Subcutaneous abdominal adipose tissue (tissue), 5 donors: Measurements from ENCODE around the gene IL22.
"Not testable (repeated sequence)": the region's sequence is repeated elsewhere in the genome, so short reads cannot be mapped to it uniquely, and the experiment has no call there.

Source experiments
- H3K27ac ChIP-seq: one replicate; pipeline ENCODE4 v1.7.0; 2013; ENCODE audit warnings: low read depth, mild to moderate bottlenecking, inconsistent platforms, low read length, moderate library complexity
- H3K27me3 ChIP-seq, 5 donors: one replicate each; pipeline ENCODE4 v1.7.0; 2013; ENCODE audit warnings: low read length in 5 of 5, inconsistent platforms in 1 of 5; ENCODE audit not compliant: control insufficient read depth in 5 of 5, insufficient read depth in 4 of 5
- H3K36me3 ChIP-seq, 5 donors: one replicate each; pipeline ENCODE4 v1.7.0; 2013; ENCODE audit warnings: low read length in 5 of 5; ENCODE audit not compliant: control insufficient read depth in 5 of 5, insufficient read depth in 5 of 5
- H3K4me1 ChIP-seq, 5 donors: one replicate each; pipeline ENCODE4 v1.7.0; 2013; ENCODE audit warnings: low read length in 5 of 5, mild to moderate bottlenecking in 3 of 5, moderate library complexity in 1 of 5; ENCODE audit not compliant: control insufficient read depth in 5 of 5, insufficient read depth in 5 of 5
- H3K4me3 ChIP-seq, 5 donors: one replicate each; pipeline ENCODE4 v1.7.0; 2013; ENCODE audit warnings: low read length in 5 of 5, low read depth in 1 of 5
- H3K9ac ChIP-seq, 5 donors: one replicate each; pipeline ENCODE4 v1.7.0; 2013; ENCODE audit warnings: low read length in 5 of 5, mild to moderate bottlenecking in 4 of 5, moderate library complexity in 3 of 5
- H3K9me3 ChIP-seq, 5 donors: one replicate each; pipeline ENCODE4 v1.7.0; 2013; ENCODE audit warnings: low read length in 5 of 5; ENCODE audit not compliant: control insufficient read depth in 5 of 5
- donor health status: healthy.
- donor health status: healthy.
- donor health status: healthy.
- donor health status: healthy.
- donor health status: healthy.

The IL22 gene

GRCh38 chr12:68221497-68221896, 31.9 kb downstream of the IL22 start:
- H3K4me3 ChIP-seq, result no peak overlapping the region
- H3K9me3 ChIP-seq, result no peaks in the 10 kb centered on the region
- H3K9ac ChIP-seq, result no peak overlapping the region
- no peak overlapping the region for H3K27ac ChIP-seq
- H3K36me3 ChIP-seq, result no peaks in the 10 kb centered on the region
- peaks cover 0 to 14% (median 7%) of the 10 kb centered on the region in 5 donors for H3K4me1 ChIP-seq
- H3K27me3 ChIP-seq, result peaks cover 0 to 2% (median 0%) of the 10 kb centered on the region in 5 donors

GRCh38 chr12:68210875-68211274, 42.5 kb downstream of the IL22 start:
- Histone ChIP-seq H3K4me3 (no peak overlapping the region), H3K27ac (no peak overlapping the region), H3K27me3 (peaks cover 2 to 6% (median 5%) of the 10 kb centered on the region in 5 donors), H3K4me1 (no peaks in the 10 kb centered on the region), H3K9ac (no peak overlapping the region), H3K9me3 (no peaks in the 10 kb centered on the region), H3K36me3 (no peaks in the 10 kb centered on the region)

GRCh38 chr12:68209048-68209728, 44.2 kb downstream of the IL22 start:
- not testable (repeated sequence) for H3K9ac ChIP-seq, H3K4me1 ChIP-seq, H3K27me3 ChIP-seq, H3K9me3 ChIP-seq, H3K36me3 ChIP-seq, H3K27ac ChIP-seq, H3K4me3 ChIP-seq

GRCh38 chr12:68207276-68207675, 46.1 kb downstream of the IL22 start:
- Histone ChIP-seq H3K36me3 (no peaks in the 10 kb centered on the region), H3K27me3 (peaks cover 0 to 6% (median 2%) of the 10 kb centered on the region in 5 donors), H3K9me3 (no peaks in the 10 kb centered on the region), H3K27ac (no peak overlapping the region), H3K4me3 (no peak overlapping the region), H3K4me1 (no peaks in the 10 kb centered on the region), H3K9ac (no peak overlapping the region)

GRCh38 chr12:68206446-68206845, 47.0 kb downstream of the IL22 start:
- H3K4me3 ChIP-seq, result no peak overlapping the region
- peaks cover 0 to 6% (median 2%) of the 10 kb centered on the region in 5 donors for H3K27me3 ChIP-seq
- no peaks in the 10 kb centered on the region for H3K9me3 ChIP-seq
- H3K9ac ChIP-seq, result no peak overlapping the region
- no peak overlapping the region for H3K27ac ChIP-seq
- no peaks in the 10 kb centered on the region for H3K36me3 ChIP-seq
- no peaks in the 10 kb centered on the region for H3K4me1 ChIP-seq

- Histone ChIP-seq H3K36me3 (no peaks in the 10 kb centered on the region), H3K4me1 (no peaks in the 10 kb centered on the region), H3K27me3 (peaks cover 0 to 6% (median 2%) of the 10 kb centered on the region in 5 donors), H3K27ac (no peak overlapping the region), H3K9me3 (no peaks in the 10 kb centered on the region), H3K9ac (no peak overlapping the region), H3K4me3 (no peak overlapping the region)
Measured at GRCh38 chr12:68203460-68203875, 49.9 kb downstream of the IL22 start.

GRCh38 chr12:68200854-68201253, 52.5 kb downstream of the IL22 start:
- H3K27me3 ChIP-seq, result no peaks in the 10 kb centered on the region
- no peaks in the 10 kb centered on the region for H3K4me1 ChIP-seq
- no peak overlapping the region for H3K27ac ChIP-seq
- no peak overlapping the region for H3K4me3 ChIP-seq
- H3K9me3 ChIP-seq, result no peaks in the 10 kb centered on the region
- no peaks in the 10 kb centered on the region for H3K36me3 ChIP-seq
- no peak overlapping the region for H3K9ac ChIP-seq

- H3K4me1 ChIP-seq, result no peaks in the 10 kb centered on the region
- H3K9ac ChIP-seq, result no peak overlapping the region
Measured at GRCh38 chr12:68199127-68199526, 54.3 kb downstream of the IL22 start.

GRCh38 chr12:68198507-68199086, 54.8 kb downstream of the IL22 start:
- Histone ChIP-seq H3K4me3 (no peak overlapping the region), H3K9me3 (no peaks in the 10 kb centered on the region), H3K9ac (no peak overlapping the region), H3K27me3 (no peaks in the 10 kb centered on the region), H3K27ac (no peak overlapping the region), H3K4me1 (no peaks in the 10 kb centered on the region), H3K36me3 (no peaks in the 10 kb centered on the region)

More at GRCh38 chr12:68199127-68199526, 54.3 kb downstream of the IL22 start:
- H3K4me3 ChIP-seq, result no peak overlapping the region
- no peaks in the 10 kb centered on the region for H3K36me3 ChIP-seq
- no peaks in the 10 kb centered on the region for H3K27me3 ChIP-seq
- no peak overlapping the region for H3K27ac ChIP-seq
- no peaks in the 10 kb centered on the region for H3K9me3 ChIP-seq
